GM13977 (cell line): ENCODE measurements around the gene RPS6KB2.
"Not testable (repeated sequence)": the region's sequence is repeated elsewhere in the genome, so short reads cannot be mapped to it uniquely, and the experiment has no call there.

Source experiments
- DNase-seq: peaks from one replicate; pipeline ENCODE4 v3.0.0; 2012; ENCODE audit warnings: low spot score
- CTCF ChIP-seq: IDR thresholded peaks from 2 replicates; pipeline ENCODE4 v1.5.1; 2012; ENCODE audit warnings: mild to moderate bottlenecking, control low read depth; ENCODE audit not compliant: insufficient read depth; ENCODE audit errors: extremely low read depth, missing control alignments
- in situ Hi-C: fragments of 300-500 bp; cut with MboI; formaldehyde crosslinking; loops from one replicate; pipeline ENCODE4 v1.12.0; 2022; ENCODE audit warnings: low sequenced_read_pairs, low pct_unique_long_range_greater_than_20kb, mixed read lengths, inconsistent platforms; ENCODE audit not compliant: unreplicated experiment

RPS6KB2 gene

GRCh38 chr11:67464411-67465188 is 36.3 kb downstream of the RPS6KB2 start:
- TF ChIP-seq CTCF: no peak
- in situ Hi-C loops: loop anchor here (10.0 kb wide), 1 partner anchor 60 kb away; the partner anchor contains the start of genes PPP1CA and TBC1D10C
- peak; percentile 96 for DNase-seq

- TF ChIP-seq CTCF: no peak
- DNase-seq: no peak
- in situ Hi-C loops: loop anchor here (10.0 kb wide), 1 partner anchor 60 kb away; the partner anchor contains the start of genes PPP1CA and TBC1D10C
Measured at GRCh38 chr11:67465189-67465510, 36.9 kb downstream of the RPS6KB2 start.

GRCh38 chr11:67465530-67465929 is 37.2 kb downstream of the RPS6KB2 start:
- in situ Hi-C loops: loop anchor here (10.0 kb wide), 1 partner anchor 61 kb away; the partner anchor contains the start of genes PPP1CA and TBC1D10C
- not testable (repeated sequence) for DNase-seq

GRCh38 chr11:67466367-67466766 is 38.1 kb downstream of the RPS6KB2 start:
- TF ChIP-seq CTCF: no peak
- in situ Hi-C loops: loop anchor here (10.0 kb wide), 1 partner anchor 62 kb away; the partner anchor contains the start of genes PPP1CA and TBC1D10C
- DNase-seq: no peak

GRCh38 chr11:67466962-67467771 is 38.9 kb downstream of the RPS6KB2 start:
- in situ Hi-C loops: loop anchor here (10.0 kb wide), 1 partner anchor 62 kb away; the partner anchor contains the start of genes PPP1CA and TBC1D10C
- no peak for DNase-seq
- no peak for TF ChIP-seq CTCF

GRCh38 chr11:67468056-67468455 is 39.8 kb downstream of the RPS6KB2 start:
- in situ Hi-C loops: loop anchor here (10.0 kb wide), 1 partner anchor 63 kb away; the partner anchor contains the start of genes PPP1CA and TBC1D10C
- no peak for TF ChIP-seq CTCF
- DNase-seq: no peak
